ENCODE results near the gene C12orf56.
"Not testable (repeated sequence)": the region's sequence is repeated elsewhere in the genome, so short reads cannot be mapped to it uniquely, and the experiment has no call there.

The C12orf56 gene

GRCh38 chr12:64225626-64226025, 164.9 kb downstream of the C12orf56 start:
- DNase-seq, result no peak

GRCh38 chr12:64222009-64222765, 168.4 kb downstream of the C12orf56 start, which contains the start of gene KICS2:
KICS2 (minus strand) TSS chr12:64222296; CDS start chr12:64222237, 59 bp downstream.
- DNase-seq, result peak; percentile 83

- DNase-seq, result peak; percentile 54
Measured at GRCh38 chr12:64221651-64222008, 168.9 kb downstream of the C12orf56 start.

GRCh38 chr12:64220046-64220445, 170.5 kb downstream of the C12orf56 start:
- no peak for DNase-seq

- DNase-seq, result no peak
Measured at GRCh38 chr12:64219145-64219544, 171.4 kb downstream of the C12orf56 start.

- no peak for DNase-seq
Measured at GRCh38 chr12:64218597-64218996, 172.0 kb downstream of the C12orf56 start.

- DNase-seq, result not testable (repeated sequence)
Measured at GRCh38 chr12:64217643-64218042, 172.9 kb downstream of the C12orf56 start.

GRCh38 chr12:64216239-64216638, 174.3 kb downstream of the C12orf56 start:
- DNase-seq, result no peak
